Nephron (organoid): ENCODE results near the gene IL1RAP.

Source experiments
- H3K27ac Mint-ChIP-seq, 3 experiments: 2 replicates each; pipeline ENCODE4 v1.8.0; 2020; ENCODE audit warnings: mixed read lengths in 3 of 3, mild to moderate bottlenecking in 2 of 3, moderate library complexity in 1 of 3
- H3K27me3 Mint-ChIP-seq: 2 replicates; pipeline ENCODE4 v1.8.0; 2021; ENCODE audit warnings: low read depth, mild to moderate bottlenecking, moderate library complexity, mixed read lengths
- H3K36me3 Mint-ChIP-seq: 2 replicates; pipeline ENCODE4 v1.8.0; 2020; ENCODE audit warnings: low read depth, mixed read lengths
- H3K4me1 Mint-ChIP-seq: 2 replicates; pipeline ENCODE4 v1.8.0; 2020; ENCODE audit warnings: mixed read lengths
- H3K4me3 Mint-ChIP-seq, 3 experiments: 2 replicates each; pipeline ENCODE4 v1.8.0; 2020; ENCODE audit warnings: mild to moderate bottlenecking in 3 of 3, mixed read lengths in 3 of 3, moderate library complexity in 2 of 3
- H3K9me3 Mint-ChIP-seq: 2 replicates; pipeline ENCODE4 v1.8.0; 2020; ENCODE audit warnings: mixed read lengths
- CTCF ChIP-seq, 3 experiments: fragments of 200-600 bp; sonication (generic); IDR thresholded peaks; one replicate each; pipeline ENCODE4 v1.5.0; 2021; ENCODE audit warnings: antibody characterized with exemption in 3 of 3; ENCODE audit not compliant: unreplicated experiment in 3 of 3

Gene IL1RAP

GRCh38 chr3:190585805-190586630 lies 72.1 kb downstream of the IL1RAP start:
- Mint-ChIP-seq H3K9me3 (no peaks in the 10 kb centered on the region), H3K4me3 (no peak overlapping the region), H3K27ac (no peak overlapping the region), H3K4me1 (no peaks in the 10 kb centered on the region), H3K27me3 (no peaks in the 10 kb centered on the region), H3K36me3 (no peaks in the 10 kb centered on the region)
- no peak for TF ChIP-seq CTCF (IDR thresholded peaks at IDR 0.05; ENCODE audit: unreplicated experiment in 3 of 3)

- Mint-ChIP-seq H3K4me3 (no peak overlapping the region), H3K9me3 (no peaks in the 10 kb centered on the region), H3K27me3 (no peaks in the 10 kb centered on the region), H3K36me3 (no peaks in the 10 kb centered on the region), H3K27ac (no peak overlapping the region), H3K4me1 (no peaks in the 10 kb centered on the region)
- TF ChIP-seq CTCF (IDR thresholded peaks at IDR 0.05; ENCODE audit: unreplicated experiment in 3 of 3): no peak
These were observed 72.7 kb downstream of the IL1RAP start for GRCh38 chr3:190586631-190587011.

- Mint-ChIP-seq H3K9me3 (no peaks in the 10 kb centered on the region), H3K4me3 (no peak overlapping the region), H3K27me3 (no peaks in the 10 kb centered on the region), H3K36me3 (no peaks in the 10 kb centered on the region), H3K4me1 (no peaks in the 10 kb centered on the region), H3K27ac (no peak overlapping the region)
- no peak for TF ChIP-seq CTCF (IDR thresholded peaks at IDR 0.05; ENCODE audit: unreplicated experiment in 3 of 3)
These were observed 74.7 kb downstream of the IL1RAP start for GRCh38 chr3:190588570-190588969.

GRCh38 chr3:190589326-190589725 lies 75.4 kb downstream of the IL1RAP start:
- TF ChIP-seq CTCF (IDR thresholded peaks at IDR 0.05; ENCODE audit: unreplicated experiment in 3 of 3): no peak
- no peaks in the 10 kb centered on the region for H3K9me3 Mint-ChIP-seq
- H3K4me3 Mint-ChIP-seq: no peak overlapping the region
- no peak overlapping the region for H3K27ac Mint-ChIP-seq
- H3K4me1 Mint-ChIP-seq: no peaks in the 10 kb centered on the region
- no peaks in the 10 kb centered on the region for H3K27me3 Mint-ChIP-seq
- no peaks in the 10 kb centered on the region for H3K36me3 Mint-ChIP-seq

GRCh38 chr3:190591080-190591479 lies 77.2 kb downstream of the IL1RAP start:
- no peaks in the 10 kb centered on the region for H3K27me3 Mint-ChIP-seq
- H3K9me3 Mint-ChIP-seq: no peaks in the 10 kb centered on the region
- H3K4me1 Mint-ChIP-seq: no peaks in the 10 kb centered on the region
- no peak for TF ChIP-seq CTCF (IDR thresholded peaks at IDR 0.05; ENCODE audit: unreplicated experiment in 3 of 3)
- no peak overlapping the region for H3K27ac Mint-ChIP-seq
- no peaks in the 10 kb centered on the region for H3K36me3 Mint-ChIP-seq
- no peak overlapping the region for H3K4me3 Mint-ChIP-seq

- H3K27me3 Mint-ChIP-seq: no peaks in the 10 kb centered on the region
- TF ChIP-seq CTCF (IDR thresholded peaks at IDR 0.05; ENCODE audit: unreplicated experiment in 3 of 3): no peak
- H3K4me1 Mint-ChIP-seq: no peaks in the 10 kb centered on the region
- H3K27ac Mint-ChIP-seq: no peak overlapping the region
- no peaks in the 10 kb centered on the region for H3K9me3 Mint-ChIP-seq
- H3K36me3 Mint-ChIP-seq: no peaks in the 10 kb centered on the region
- H3K4me3 Mint-ChIP-seq: no peak overlapping the region
These were observed 79.2 kb downstream of the IL1RAP start for GRCh38 chr3:190593075-190593474.
